GM23338 (cell line): ENCODE measurements around the gene AP4M1.

Source experiments
- CREB1 ChIP-seq: fragments of 250-450 bp; sonication (Bioruptor Pico); IDR thresholded peaks from 2 replicates; pipeline ENCODE4 v1.5.0; 2020; ENCODE audit warnings: low read depth, mild to moderate bottlenecking, moderate library complexity
- EZH2phosphoT487 ChIP-seq: fragments of 200-600 bp; sonication (generic); IDR thresholded peaks from one replicate; pipeline ENCODE4 v1.8.1; 2018; ENCODE audit warnings: antibody characterized with exemption; ENCODE audit not compliant: unreplicated experiment

- TF ChIP-seq CREB1 (CRISPR knock-in tag) (no peak), EZH2phosphoT487 (no peak)
Measured at GRCh38 chr7:100093498-100093897, 7.9 kb upstream of the AP4M1 start.
